ENCODE data around the gene SSBP4.

The SSBP4 gene

GRCh38 chr19:18434411-18435175, 15.4 kb downstream of the SSBP4 start:
- no peak for DNase-seq

GRCh38 chr19:18435178-18435841, 16.1 kb downstream of the SSBP4 start:
- DNase-seq, result no peak

- DNase-seq, result no peak
Measured at GRCh38 chr19:18435842-18436670, 16.9 kb downstream of the SSBP4 start.

GRCh38 chr19:18436671-18437490, 17.7 kb downstream of the SSBP4 start:
- peak; percentile 71 for DNase-seq

GRCh38 chr19:18437491-18438330, 18.5 kb downstream of the SSBP4 start, which contains the start of gene ISYNA1:
TSS of gene ISYNA1 (minus strand) at chr19:18438133. CDS start at chr19:18437979, 154 bp downstream.
- DNase-seq, result no peak

GRCh38 chr19:18438331-18439024, 19.3 kb downstream of the SSBP4 start:
- no peak for DNase-seq

- no peak for DNase-seq
Measured at GRCh38 chr19:18439025-18439909, 20.1 kb downstream of the SSBP4 start.

- no peak for DNase-seq
Measured at GRCh38 chr19:18439910-18440237, 20.7 kb downstream of the SSBP4 start.

GRCh38 chr19:18440415-18440877, 21.2 kb downstream of the SSBP4 start:
- DNase-seq, result no peak

- DNase-seq, result no peak
Measured at GRCh38 chr19:18440936-18441803, 22.0 kb downstream of the SSBP4 start.

GRCh38 chr19:18441804-18442788, 22.9 kb downstream of the SSBP4 start:
- DNase-seq, result no peak

GRCh38 chr19:18442941-18443340, 23.7 kb downstream of the SSBP4 start:
- no peak for DNase-seq

- no peak for DNase-seq
Measured at GRCh38 chr19:18443406-18443805, 24.2 kb downstream of the SSBP4 start.

GRCh38 chr19:18443831-18444230, 24.6 kb downstream of the SSBP4 start:
- DNase-seq, result no peak

- no peak for DNase-seq
Measured at GRCh38 chr19:18444513-18444912, 25.3 kb downstream of the SSBP4 start.

- DNase-seq, result no peak
Measured at GRCh38 chr19:18445262-18445948, 26.2 kb downstream of the SSBP4 start.

All from NCI-H1048 (cell line).